ENCODE measurements around the gene PTPRG.
"Not testable (repeated sequence)": the region's sequence is repeated elsewhere in the genome, so short reads cannot be mapped to it uniquely, and the experiment has no call there.

Gene PTPRG

GRCh38 chr3:62036726-62037125 lies 475.4 kb downstream of the PTPRG start:
- H3K4me3 ChIP-seq (ENCODE audit: low read depth, low read length), result no peak overlapping the region
- H3K9ac ChIP-seq (ENCODE audit: low read depth, low read length), result no peak overlapping the region
- no peaks in the 10 kb centered on the region for H3K36me3 ChIP-seq (ENCODE audit: control insufficient read depth, insufficient read depth, low read length)
- no peaks in the 10 kb centered on the region for H3K4me1 ChIP-seq (ENCODE audit: control insufficient read depth, insufficient read depth, low read length)
- H3K27me3 ChIP-seq (ENCODE audit: control insufficient read depth, insufficient read depth, low read length), result no peaks in the 10 kb centered on the region
- H3K9me3 ChIP-seq (ENCODE audit: control insufficient read depth, insufficient read depth, low read length), result no peaks in the 10 kb centered on the region

GRCh38 chr3:62038798-62039197 lies 477.4 kb downstream of the PTPRG start:
- H3K4me3 ChIP-seq (ENCODE audit: low read depth, low read length); H3K9me3 ChIP-seq (ENCODE audit: control insufficient read depth, insufficient read depth, low read length); H3K36me3 ChIP-seq (ENCODE audit: control insufficient read depth, insufficient read depth, low read length); H3K9ac ChIP-seq (ENCODE audit: low read depth, low read length); H3K4me1 ChIP-seq (ENCODE audit: control insufficient read depth, insufficient read depth, low read length); H3K27me3 ChIP-seq (ENCODE audit: control insufficient read depth, insufficient read depth, low read length): not testable (repeated sequence)

DNA sequence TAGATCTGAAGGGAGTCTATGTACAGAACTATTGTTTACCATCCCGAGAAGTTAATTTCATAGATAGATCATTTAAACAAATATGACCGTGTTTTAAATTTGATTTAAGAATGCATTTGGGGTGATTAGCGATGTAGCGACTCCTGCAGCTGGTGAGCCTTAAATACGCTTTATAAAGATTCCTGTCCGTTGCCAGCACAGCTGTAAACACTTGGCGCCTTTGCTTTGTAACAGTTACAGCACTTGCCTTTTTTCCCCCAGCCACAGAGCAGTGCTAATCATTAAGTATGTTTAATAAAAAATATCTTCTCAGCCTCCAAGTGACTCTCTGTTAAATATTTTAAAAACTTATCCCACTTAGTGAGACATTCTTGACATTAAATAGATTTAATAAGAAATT lies 478.2 kb downstream of the PTPRG start:
- Histone ChIP-seq H3K9ac (ENCODE audit: low read depth, low read length) (no peak overlapping the region), H3K4me3 (ENCODE audit: low read depth, low read length) (no peak overlapping the region), H3K27me3 (ENCODE audit: control insufficient read depth, insufficient read depth, low read length) (no peaks in the 10 kb centered on the region), H3K9me3 (ENCODE audit: control insufficient read depth, insufficient read depth, low read length) (no peaks in the 10 kb centered on the region), H3K36me3 (ENCODE audit: control insufficient read depth, insufficient read depth, low read length) (no peaks in the 10 kb centered on the region), H3K4me1 (ENCODE audit: control insufficient read depth, insufficient read depth, low read length) (peaks cover 3% of the 10 kb centered on the region)

- no peaks in the 10 kb centered on the region for H3K27me3 ChIP-seq (ENCODE audit: control insufficient read depth, insufficient read depth, low read length)
- no peak overlapping the region for H3K4me3 ChIP-seq (ENCODE audit: low read depth, low read length)
- H3K9me3 ChIP-seq (ENCODE audit: control insufficient read depth, insufficient read depth, low read length), result no peaks in the 10 kb centered on the region
- no peak overlapping the region for H3K9ac ChIP-seq (ENCODE audit: low read depth, low read length)
- H3K4me1 ChIP-seq (ENCODE audit: control insufficient read depth, insufficient read depth, low read length), result peaks cover 13% of the 10 kb centered on the region
- no peaks in the 10 kb centered on the region for H3K36me3 ChIP-seq (ENCODE audit: control insufficient read depth, insufficient read depth, low read length)
Measured at GRCh38 chr3:62041681-62042080, 480.3 kb downstream of the PTPRG start.

- Histone ChIP-seq H3K27me3 (ENCODE audit: control insufficient read depth, insufficient read depth, low read length) (no peaks in the 10 kb centered on the region), H3K9me3 (ENCODE audit: control insufficient read depth, insufficient read depth, low read length) (no peaks in the 10 kb centered on the region), H3K4me3 (ENCODE audit: low read depth, low read length) (no peak overlapping the region), H3K4me1 (ENCODE audit: control insufficient read depth, insufficient read depth, low read length) (peaks cover 26% of the 10 kb centered on the region), H3K36me3 (ENCODE audit: control insufficient read depth, insufficient read depth, low read length) (no peaks in the 10 kb centered on the region), H3K9ac (ENCODE audit: low read depth, low read length) (no peak overlapping the region)
Measured at GRCh38 chr3:62044874-62045411, 483.6 kb downstream of the PTPRG start.

DNA sequence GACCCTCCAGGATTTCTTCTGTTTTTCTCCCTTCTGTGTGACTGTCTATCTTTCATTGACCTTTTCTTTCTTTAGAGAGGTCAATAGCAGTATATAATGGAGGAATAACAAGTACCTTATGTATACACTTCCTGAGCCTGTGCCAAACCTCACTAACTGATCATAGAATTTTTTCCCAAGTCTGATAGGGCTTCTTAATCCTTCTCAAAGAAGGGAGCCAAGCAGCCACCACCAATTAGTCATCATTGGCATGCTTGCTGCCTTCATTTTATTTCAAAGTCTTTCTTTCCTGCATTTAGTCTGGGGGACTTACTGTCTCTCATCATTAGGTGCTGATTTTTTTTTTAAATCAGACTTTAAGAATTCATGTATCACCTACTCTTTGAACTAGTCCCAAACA lies 485.0 kb downstream of the PTPRG start:
- H3K4me1 ChIP-seq (ENCODE audit: control insufficient read depth, insufficient read depth, low read length), result peaks cover 26% of the 10 kb centered on the region
- no peaks in the 10 kb centered on the region for H3K27me3 ChIP-seq (ENCODE audit: control insufficient read depth, insufficient read depth, low read length)
- H3K4me3 ChIP-seq (ENCODE audit: low read depth, low read length), result no peak overlapping the region
- no peak overlapping the region for H3K9ac ChIP-seq (ENCODE audit: low read depth, low read length)
- no peaks in the 10 kb centered on the region for H3K9me3 ChIP-seq (ENCODE audit: control insufficient read depth, insufficient read depth, low read length)
- H3K36me3 ChIP-seq (ENCODE audit: control insufficient read depth, insufficient read depth, low read length), result no peaks in the 10 kb centered on the region

DNA sequence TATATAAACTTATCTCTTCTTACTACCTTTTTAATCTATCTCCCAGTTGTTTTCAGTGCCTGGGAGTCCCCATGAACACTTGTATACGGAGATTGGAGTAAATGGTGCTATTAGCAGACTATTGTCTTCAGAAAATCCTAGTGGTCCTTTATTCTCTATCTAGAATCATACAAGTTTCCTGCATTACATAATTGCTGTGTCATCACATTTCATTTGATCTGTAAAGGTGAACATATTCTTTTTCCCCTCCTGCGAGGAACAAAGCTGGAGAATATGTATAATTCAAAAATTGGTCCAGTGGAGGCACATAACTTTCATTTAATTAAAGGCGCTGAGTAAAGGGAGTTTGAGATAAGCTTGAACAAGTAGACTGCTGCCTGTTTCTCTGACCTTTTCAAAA lies 487.2 kb downstream of the PTPRG start:
- no peak overlapping the region for H3K9ac ChIP-seq (ENCODE audit: low read depth, low read length)
- no peaks in the 10 kb centered on the region for H3K27me3 ChIP-seq (ENCODE audit: control insufficient read depth, insufficient read depth, low read length)
- no peaks in the 10 kb centered on the region for H3K36me3 ChIP-seq (ENCODE audit: control insufficient read depth, insufficient read depth, low read length)

DNA sequence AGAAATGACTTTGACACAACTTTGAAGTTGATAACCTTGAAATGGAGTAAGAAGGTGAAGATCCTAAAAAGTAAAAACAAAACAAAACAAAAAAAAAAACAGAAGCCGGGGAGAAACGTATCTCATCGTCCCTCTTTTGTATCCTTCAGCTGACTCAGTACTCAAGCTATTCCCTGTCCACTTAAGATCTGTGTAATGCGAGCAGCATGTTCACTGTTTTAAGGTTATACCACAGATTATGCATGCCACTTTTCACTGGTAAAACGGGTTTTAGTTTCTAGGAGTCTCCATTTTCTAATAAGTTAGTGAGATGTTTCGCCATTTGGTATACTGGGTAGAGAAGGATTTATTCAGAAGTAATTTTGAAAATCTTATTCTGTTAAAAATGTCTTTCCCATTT lies 487.7 kb downstream of the PTPRG start:
- H3K36me3 ChIP-seq (ENCODE audit: control insufficient read depth, insufficient read depth, low read length), result no peaks in the 10 kb centered on the region
- H3K9ac ChIP-seq (ENCODE audit: low read depth, low read length), result no peak overlapping the region
- no peaks in the 10 kb centered on the region for H3K27me3 ChIP-seq (ENCODE audit: control insufficient read depth, insufficient read depth, low read length)
- H3K4me3 ChIP-seq (ENCODE audit: low read depth, low read length), result no peak overlapping the region
- H3K4me1 ChIP-seq (ENCODE audit: control insufficient read depth, insufficient read depth, low read length), result peaks cover 24% of the 10 kb centered on the region
- no peaks in the 10 kb centered on the region for H3K9me3 ChIP-seq (ENCODE audit: control insufficient read depth, insufficient read depth, low read length)

More for the DNA sequence above, 487.2 kb downstream of the PTPRG start:
- Histone ChIP-seq H3K9me3 (ENCODE audit: control insufficient read depth, insufficient read depth, low read length) (no peaks in the 10 kb centered on the region), H3K4me1 (ENCODE audit: control insufficient read depth, insufficient read depth, low read length) (peaks cover 26% of the 10 kb centered on the region), H3K4me3 (ENCODE audit: low read depth, low read length) (no peak overlapping the region)

DNA sequence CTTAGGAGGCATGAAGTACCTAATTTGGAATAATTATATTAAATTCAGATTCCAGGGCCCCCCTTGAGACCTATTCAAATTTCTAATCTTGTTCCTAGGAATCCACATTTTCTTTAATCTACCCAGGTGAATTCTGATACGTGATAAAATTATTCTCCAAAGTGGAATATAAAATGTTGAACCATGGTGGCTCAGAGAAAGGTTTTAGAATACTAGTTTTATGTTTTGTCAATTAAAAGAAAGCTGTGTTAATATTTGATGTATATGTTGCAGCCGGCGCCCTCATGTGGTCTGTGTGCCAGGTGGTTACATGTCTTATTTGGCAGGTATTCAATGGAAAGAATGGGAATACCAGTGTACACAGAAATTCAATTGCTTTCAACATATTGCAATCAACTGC lies 490.1 kb downstream of the PTPRG start:
- Histone ChIP-seq H3K4me3 (ENCODE audit: low read depth, low read length) (no peak overlapping the region), H3K9ac (ENCODE audit: low read depth, low read length) (no peak overlapping the region), H3K27me3 (ENCODE audit: control insufficient read depth, insufficient read depth, low read length) (no peaks in the 10 kb centered on the region), H3K36me3 (ENCODE audit: control insufficient read depth, insufficient read depth, low read length) (no peaks in the 10 kb centered on the region), H3K9me3 (ENCODE audit: control insufficient read depth, insufficient read depth, low read length) (no peaks in the 10 kb centered on the region), H3K4me1 (ENCODE audit: control insufficient read depth, insufficient read depth, low read length) (peaks cover 15% of the 10 kb centered on the region)

DNA sequence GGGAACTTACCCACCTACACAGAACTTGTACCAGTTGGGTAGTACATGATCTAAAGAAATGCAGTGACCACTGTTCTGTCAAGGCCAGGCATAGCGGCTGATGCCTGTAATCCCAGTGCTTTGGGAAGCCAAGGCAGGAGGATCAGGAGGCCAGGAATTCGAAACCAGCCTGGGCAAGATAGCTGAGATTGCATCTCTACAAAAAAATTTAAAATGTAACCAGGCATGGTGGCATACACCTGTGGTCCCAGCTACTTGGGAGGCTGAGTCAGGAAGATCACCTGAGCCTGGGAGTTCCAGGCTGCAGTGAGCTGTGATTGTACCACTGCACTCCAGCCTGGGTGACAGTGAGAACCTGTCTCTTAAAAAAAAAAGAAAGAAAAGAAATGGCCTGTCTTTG lies 491.0 kb downstream of the PTPRG start:
- Histone ChIP-seq H3K27me3 (ENCODE audit: control insufficient read depth, insufficient read depth, low read length) (no peaks in the 10 kb centered on the region), H3K9ac (ENCODE audit: low read depth, low read length) (no peak overlapping the region), H3K4me3 (ENCODE audit: low read depth, low read length) (no peak overlapping the region), H3K4me1 (ENCODE audit: control insufficient read depth, insufficient read depth, low read length) (peaks cover 16% of the 10 kb centered on the region), H3K36me3 (ENCODE audit: control insufficient read depth, insufficient read depth, low read length) (no peaks in the 10 kb centered on the region), H3K9me3 (ENCODE audit: control insufficient read depth, insufficient read depth, low read length) (no peaks in the 10 kb centered on the region)

- no peaks in the 10 kb centered on the region for H3K9me3 ChIP-seq (ENCODE audit: control insufficient read depth, insufficient read depth, low read length)
- H3K4me3 ChIP-seq (ENCODE audit: low read depth, low read length), result no peak overlapping the region
- no peak overlapping the region for H3K9ac ChIP-seq (ENCODE audit: low read depth, low read length)
- no peaks in the 10 kb centered on the region for H3K27me3 ChIP-seq (ENCODE audit: control insufficient read depth, insufficient read depth, low read length)
- H3K4me1 ChIP-seq (ENCODE audit: control insufficient read depth, insufficient read depth, low read length), result peaks cover 5% of the 10 kb centered on the region
- no peaks in the 10 kb centered on the region for H3K36me3 ChIP-seq (ENCODE audit: control insufficient read depth, insufficient read depth, low read length)
Measured at GRCh38 chr3:62056658-62057057, 495.3 kb downstream of the PTPRG start.

DNA sequence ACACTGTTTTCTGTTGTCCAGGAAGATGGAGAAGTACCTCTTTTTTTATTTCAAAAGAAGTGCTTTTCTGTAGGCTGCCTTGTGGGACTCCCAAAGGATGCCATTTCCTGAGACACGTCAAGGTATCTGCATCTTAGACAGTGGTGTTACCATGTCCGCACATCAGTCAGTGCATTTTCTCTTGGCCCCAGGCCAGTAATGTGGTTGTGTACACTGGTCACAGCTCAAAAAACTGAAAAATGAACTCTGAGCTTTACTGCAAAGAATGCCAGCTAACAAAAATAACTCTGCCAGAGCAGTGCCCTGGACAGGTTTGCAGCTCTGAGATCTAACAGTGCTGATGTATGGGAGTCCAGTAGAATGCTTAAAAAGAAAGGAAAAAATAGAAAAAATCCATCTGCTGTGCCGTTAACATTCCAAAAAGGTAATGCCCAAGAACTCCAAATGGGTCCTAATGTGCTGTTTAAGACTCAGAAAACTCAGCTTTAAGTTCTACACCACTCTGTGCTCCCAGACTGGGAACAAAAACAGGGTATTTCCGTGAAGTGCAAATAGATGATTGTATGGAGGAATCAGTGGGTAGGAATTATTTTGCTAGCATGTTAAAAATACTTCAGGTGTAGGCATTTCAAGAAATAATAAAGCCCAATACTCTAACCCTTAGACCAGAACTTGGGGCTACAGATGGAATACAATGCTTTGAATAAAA lies 496.1 kb downstream of the PTPRG start:
- Histone ChIP-seq H3K27me3 (ENCODE audit: control insufficient read depth, insufficient read depth, low read length) (no peaks in the 10 kb centered on the region), H3K4me1 (ENCODE audit: control insufficient read depth, insufficient read depth, low read length) (peaks cover 5% of the 10 kb centered on the region), H3K9me3 (ENCODE audit: control insufficient read depth, insufficient read depth, low read length) (no peaks in the 10 kb centered on the region)

More for the DNA sequence above, 496.1 kb downstream of the PTPRG start:
- Histone ChIP-seq H3K4me3 (ENCODE audit: low read depth, low read length) (no peak overlapping the region), H3K36me3 (ENCODE audit: control insufficient read depth, insufficient read depth, low read length) (no peaks in the 10 kb centered on the region), H3K9ac (ENCODE audit: low read depth, low read length) (no peak overlapping the region)
